Transverse colon (tissue), 4 donors: Measurements from ENCODE around the gene CDC6. TPM values are rescaled to one million over a fixed set of nuclear protein-coding genes. Genes with fewer than 3 reads are reported as not detected.

Source experiments
- DNase-seq: peaks from one replicate; pipeline ENCODE4 v3.0.0-alpha.2; 2019
- H3K27ac ChIP-seq, 4 donors: fragments of 200-600 bp; sonication (generic); 2 replicates each; pipeline ENCODE4 v1.5.1; 2016 to 2018; ENCODE audit warnings: inconsistent platforms in 4 of 4
- H3K27me3 ChIP-seq: fragments of 200-600 bp; sonication (generic); 2 replicates; pipeline ENCODE4 v1.5.1; 2017; ENCODE audit warnings: inconsistent platforms
- H3K36me3 ChIP-seq, 4 donors: fragments of 200-600 bp; sonication (generic); 2 replicates each; pipeline ENCODE4 v1.5.1; 2017 to 2019; ENCODE audit warnings: inconsistent platforms in 4 of 4
- H3K4me1 ChIP-seq, 4 donors: fragments of 200-600 bp; sonication (generic); 2 replicates each; pipeline ENCODE4 v1.5.1; 2017 to 2020; ENCODE audit warnings: inconsistent platforms in 4 of 4
- H3K4me3 ChIP-seq, 4 donors: fragments of 200-600 bp; sonication (generic); 1 replicate in 1 of 4; 2 replicates in 3 of 4; pipeline versions ENCODE4 v1.5.1 to v1.6.1; 2017 to 2019; ENCODE audit warnings: inconsistent platforms in 4 of 4
- H3K9me3 ChIP-seq, 2 donors: fragments of 200-600 bp; sonication (generic); 2 replicates each; pipeline ENCODE4 v1.5.1; 2017 to 2019; ENCODE audit warnings: inconsistent platforms in 2 of 2
- CTCF ChIP-seq, 5 experiments: fragments of 200-600 bp in 3 of 5; fragments of 450-650 bp in 2 of 5; sonication (generic) in 3 of 5; IDR thresholded peaks; 1 replicate in 2 of 5; 2 replicates in 3 of 5; pipeline ENCODE4 v1.5.1; 2016 to 2017; ENCODE audit warnings: antibody characterized with exemption in 5 of 5, inconsistent platforms in 3 of 5, mild to moderate bottlenecking in 2 of 5, moderate library complexity in 1 of 5
- EP300 ChIP-seq: sonication (generic); formaldehyde crosslinking; IDR thresholded peaks from one replicate; pipeline ENCODE4 v1.6.1; 2017; ENCODE audit warnings: antibody characterized with exemption, low read depth
- POLR2A ChIP-seq: fragments of 450-650 bp; IDR thresholded peaks from one replicate; pipeline ENCODE4 v1.6.1; 2016; ENCODE audit warnings: antibody characterized with exemption, mild to moderate bottlenecking, moderate library complexity
- POLR2AphosphoS5 ChIP-seq, 3 donors: sonication (generic); formaldehyde crosslinking; IDR thresholded peaks; one replicate each; pipeline ENCODE4 v1.6.1; 2016; ENCODE audit warnings: antibody characterized with exemption in 3 of 3
- WGBS, 2 donors: methylation state at CpG; one replicate each; pipeline ENCODE4 v1.1.5; 2018; ENCODE audit warnings: low coverage in 1 of 2; 5-methylcytosine and 5-hydroxymethylcytosine counted together
- in situ Hi-C, 4 donors: fragments of 200-750 bp; cut with MboI; loops; one replicate each; pipeline versions ENCODE4 v1.15.0 to v1.15.1; 2017; ENCODE audit warnings: low sequenced_read_pairs in 3 of 4, low pct_ligation_motif_present in 1 of 4, low pct_unique_long_range_greater_than_20kb in 1 of 4
- intact Hi-C: fragments of 100-400 bp; cut with DNase I; formaldehyde crosslinking; loops from one replicate; pipeline ENCODE4 v1.15.1; 2023; ENCODE audit warnings: low total_unique reads
- total RNA-seq, 4 donors: library from RNA; depleted of rRNA; stranded (reverse); fragments of >200 nt; gene quantifications; one replicate each; pipeline ENCODE4 v1.1.0, GENCODE V29; 2016

The CDC6 gene
- total RNA-seq, 4 donors from 2014 or later = 1.6 to 3.2 (median 2.4) TPM; not detected in 1

- intact Hi-C loops = no loop called here
- in situ Hi-C loops = no loop called here
- TF ChIP-seq POLR2A (no peak), POLR2AphosphoS5 (IDR thresholded peaks at IDR 0.05) (no peak), CTCF (IDR thresholded peaks at IDR 0.05) (no peak), EP300 (no peak)
- Histone ChIP-seq H3K4me3 (no peak overlapping the region), H3K27me3 (no peaks in the 10 kb centered on the region), H3K4me1 (peaks cover 55 to 81% (median 61%) of the 10 kb centered on the region in 4 donors), H3K27ac (peak overlapping the region; percentile 94 to 95 (median 95)), H3K36me3 (peaks cover 0 to 10% (median 1%) of the 10 kb centered on the region in 4 donors), H3K9me3 (no peaks in the 10 kb centered on the region)
- WGBS, 2 donors = 63 to 78% methylated on average over 5 to 17 of the region's 17 CpGs
- peak; percentile 57 for DNase-seq
Observed at GRCh38 chr17:40348562-40349476, 61.1 kb downstream of the CDC6 start.

- no peak for DNase-seq
- no peaks in the 10 kb centered on the region for H3K9me3 ChIP-seq
- H3K27me3 ChIP-seq = no peaks in the 10 kb centered on the region
- H3K4me1 ChIP-seq = peaks cover 49 to 77% (median 54%) of the 10 kb centered on the region in 4 donors
- H3K27ac ChIP-seq = peak overlapping the region; percentile 94 to 95 (median 95)
- intact Hi-C loops (no loop called here), in situ Hi-C loops (no loop called here)
- peaks cover 0 to 10% (median 5%) of the 10 kb centered on the region in 4 donors for H3K36me3 ChIP-seq
- 80% methylated on average over 10 of the region's 10 CpGs; no CpG with 5 or more reads in 1 of the 2 donors for WGBS, 2 donors
- no peak for TF ChIP-seq CTCF (IDR thresholded peaks at IDR 0.05)
- TF ChIP-seq POLR2A = no peak
- TF ChIP-seq POLR2AphosphoS5 (IDR thresholded peaks at IDR 0.05) = no peak
- TF ChIP-seq EP300 = no peak
- H3K4me3 ChIP-seq = no peak overlapping the region
Observed at GRCh38 chr17:40349477-40349894, 61.8 kb downstream of the CDC6 start.

- DNase-seq = no peak
- H3K9me3 ChIP-seq = no peaks in the 10 kb centered on the region
- peaks cover 0 to 10% (median 5%) of the 10 kb centered on the region in 4 donors for H3K36me3 ChIP-seq
- TF ChIP-seq CTCF (IDR thresholded peaks at IDR 0.05) (no peak), EP300 (no peak), POLR2A (no peak), POLR2AphosphoS5 (IDR thresholded peaks at IDR 0.05) (no peak)
- in situ Hi-C loops (loop anchor here in 3 of 4 donors (5.0 to 10.0 kb wide), 2 partner anchors 48 to 155 kb away; no protein-coding TSS in a partner anchor), intact Hi-C loops (no loop called here)
- H3K4me1 ChIP-seq = peaks cover 46 to 77% (median 50%) of the 10 kb centered on the region in 4 donors
- H3K27ac ChIP-seq = peak overlapping the region in 2 of 4 donors; percentile 20 to 95
- H3K27me3 ChIP-seq = no peaks in the 10 kb centered on the region
- 59 to 80% methylated on average over 1 to 19 of the region's 19 CpGs for WGBS, 2 donors
- no peak overlapping the region for H3K4me3 ChIP-seq
Observed at GRCh38 chr17:40349895-40350688, 62.4 kb downstream of the CDC6 start.
